Measurements from ENCODE around the gene ADH1B.
"Not testable (repeated sequence)": the region's sequence is repeated elsewhere in the genome, so short reads cannot be mapped to it uniquely, and the experiment has no call there.

Gene ADH1B

DNA sequence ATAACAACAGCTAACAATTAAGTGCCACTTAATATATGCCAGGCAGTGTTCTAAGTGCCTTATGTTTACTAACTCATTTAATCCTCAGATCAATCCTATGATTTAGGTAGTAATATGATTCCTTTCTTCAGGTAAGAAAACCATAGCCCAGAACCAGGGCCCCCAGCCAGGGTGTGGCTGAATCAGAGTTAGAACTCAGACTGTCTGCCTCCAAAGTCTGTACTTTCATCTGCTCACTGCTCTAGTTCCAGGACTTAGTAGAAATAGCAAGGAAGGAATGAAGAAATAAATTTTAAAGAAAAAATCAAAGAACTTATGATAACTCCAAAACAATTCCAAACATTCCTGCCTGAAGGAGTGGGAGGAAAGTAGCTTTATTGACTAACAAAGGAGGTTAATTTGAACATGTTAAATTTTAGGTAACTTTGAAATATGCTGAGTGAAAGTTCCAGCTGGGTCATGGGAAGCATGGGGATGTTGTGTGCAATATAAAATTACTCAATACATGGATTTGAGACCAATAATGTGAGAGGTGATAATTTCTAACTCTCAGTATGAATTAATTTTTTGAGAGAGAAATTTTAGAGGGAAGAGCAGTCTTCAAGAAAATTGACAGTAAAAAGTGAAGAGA, 40.2 kb upstream of the ADH1B start:
- CTCF ChIA-PET: interaction anchor here (0.5 kb wide), 1 partner anchor 44 kb away, joined by 3 read pairs; no protein-coding TSS in a partner anchor
- POLR2A ChIA-PET: no interaction called here
- no peak for TF ChIP-seq LEF1 (IDR thresholded peaks at IDR 0.05; ENCODE audit: borderline replicate concordance)
- TF ChIP-seq FOXA1 (IDR thresholded peaks at IDR 0.05): no peak
- no peak for TF ChIP-seq FOXM1 (IDR thresholded peaks at IDR 0.05; ENCODE audit: borderline replicate concordance)
- TF ChIP-seq ELF4 (IDR thresholded peaks at IDR 0.05): no peak
- TF ChIP-seq L3MBTL2 (conservative IDR thresholded peaks at IDR 0.05): no peak
- no peak for TF ChIP-seq ARNT (IDR thresholded peaks at IDR 0.05)
- TF ChIP-seq CTBP1 (IDR thresholded peaks at IDR 0.05; ENCODE audit: borderline replicate concordance): no peak
- TF ChIP-seq, protein P1, sequence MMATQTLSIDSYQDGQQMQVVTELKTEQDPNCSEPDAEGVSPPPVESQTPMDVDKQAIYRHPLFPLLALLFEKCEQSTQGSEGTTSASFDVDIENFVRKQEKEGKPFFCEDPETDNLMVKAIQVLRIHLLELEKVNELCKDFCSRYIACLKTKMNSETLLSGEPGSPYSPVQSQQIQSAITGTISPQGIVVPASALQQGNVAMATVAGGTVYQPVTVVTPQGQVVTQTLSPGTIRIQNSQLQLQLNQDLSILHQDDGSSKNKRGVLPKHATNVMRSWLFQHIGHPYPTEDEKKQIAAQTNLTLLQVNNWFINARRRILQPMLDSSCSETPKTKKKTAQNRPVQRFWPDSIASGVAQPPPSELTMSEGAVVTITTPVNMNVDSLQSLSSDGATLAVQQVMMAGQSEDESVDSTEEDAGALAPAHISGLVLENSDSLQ (IDR thresholded peaks at IDR 0.05): no peak
- no peak for TF ChIP-seq BHLHE40 (IDR thresholded peaks at IDR 0.05; ENCODE audit: borderline replicate concordance)
- TF ChIP-seq TARDBP (IDR thresholded peaks at IDR 0.05): no peak
- no peak for TF ChIP-seq ZNF384 (IDR thresholded peaks at IDR 0.05)
- TF ChIP-seq FOXK2 (IDR thresholded peaks at IDR 0.05): no peak
- no peak for DNase-seq (ENCODE audit: extremely low spot score)

DNA sequence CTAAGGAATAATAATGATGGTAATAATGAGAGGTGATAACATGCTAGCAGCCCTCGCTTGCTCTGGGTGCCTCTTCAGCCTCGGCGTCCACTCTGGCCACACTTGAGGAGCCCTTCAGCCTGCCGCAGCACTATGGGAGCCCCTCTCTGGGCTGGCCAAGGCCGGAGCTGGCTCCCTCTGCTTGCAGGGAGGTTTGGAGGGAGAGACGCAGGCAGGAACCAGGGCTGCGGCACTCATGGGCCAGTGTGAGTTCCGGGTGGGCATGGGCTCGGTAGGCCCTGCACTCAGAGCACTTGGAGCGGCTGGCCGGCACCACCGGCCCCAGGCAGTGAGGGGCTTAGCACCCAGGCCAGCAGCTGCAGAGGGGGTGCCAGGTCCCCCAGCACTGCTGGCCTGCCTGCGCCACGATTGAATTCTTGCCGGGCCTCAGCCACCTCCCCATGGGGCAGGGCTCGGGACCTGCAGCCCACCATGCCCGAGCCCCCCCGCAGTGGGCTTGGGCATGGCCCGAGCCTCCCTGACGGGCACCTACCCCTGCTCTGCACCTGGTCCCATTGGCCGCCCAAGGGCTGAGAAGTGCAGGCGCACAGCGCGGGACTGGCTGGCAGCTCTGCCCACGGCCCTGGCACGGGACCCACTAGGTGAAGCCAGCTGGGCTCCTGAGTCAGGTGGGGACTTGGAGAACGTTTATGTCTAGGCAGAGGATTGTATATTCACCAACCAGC, 38.4 kb upstream of the ADH1B start:
- no peak for TF ChIP-seq FOXM1 (IDR thresholded peaks at IDR 0.05; ENCODE audit: borderline replicate concordance)
- TF ChIP-seq SP1 (IDR thresholded peaks at IDR 0.05): no peak
- no peak for TF ChIP-seq FOXA1 (IDR thresholded peaks at IDR 0.05)
- no peak for TF ChIP-seq BHLHE40 (IDR thresholded peaks at IDR 0.05; ENCODE audit: borderline replicate concordance)
- TF ChIP-seq HDGF (IDR thresholded peaks at IDR 0.05; ENCODE audit: borderline replicate concordance): no peak
- ChIA-PET POLR2A (no interaction called here), CTCF (no interaction called here)
- no peak for DNase-seq (ENCODE audit: extremely low spot score)

DNA sequence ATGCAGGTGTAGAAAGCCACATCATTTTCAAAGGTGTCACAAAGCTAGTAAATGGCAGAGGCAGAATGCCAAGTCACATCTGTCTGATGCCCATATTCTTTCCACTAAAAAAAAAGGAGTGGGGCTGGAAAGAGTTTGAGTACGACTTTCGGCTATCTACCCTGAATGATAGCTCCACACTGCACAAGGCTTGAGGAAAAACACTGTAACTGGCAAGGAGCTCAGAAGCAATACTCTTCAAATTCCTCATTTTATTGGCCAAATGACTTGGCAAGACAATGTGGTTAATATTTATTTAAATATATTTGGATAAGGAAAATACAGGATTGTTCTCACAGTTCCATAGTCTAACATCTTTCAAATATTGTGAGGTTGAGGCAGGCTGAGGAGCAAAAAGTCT, 36.7 kb upstream of the ADH1B start:
- CTCF ChIA-PET: interaction anchor here (0.6 kb wide), 1 partner anchor 731 kb away, joined by 3 read pairs; no protein-coding TSS in a partner anchor
- no peak for DNase-seq (ENCODE audit: extremely low spot score)
- TF ChIP-seq, protein P1 (IDR thresholded peaks at IDR 0.05): no peak
- TF ChIP-seq FOXK2 (IDR thresholded peaks at IDR 0.05) (no peak), CTBP1 (IDR thresholded peaks at IDR 0.05; ENCODE audit: borderline replicate concordance) (no peak), TARDBP (IDR thresholded peaks at IDR 0.05) (no peak), FOXA1 (IDR thresholded peaks at IDR 0.05) (no peak), ZNF384 (IDR thresholded peaks at IDR 0.05) (no peak), HDGF (IDR thresholded peaks at IDR 0.05; ENCODE audit: borderline replicate concordance) (no peak), LEF1 (IDR thresholded peaks at IDR 0.05; ENCODE audit: borderline replicate concordance) (no peak), FOXM1 (IDR thresholded peaks at IDR 0.05; ENCODE audit: borderline replicate concordance) (no peak), ARNT (IDR thresholded peaks at IDR 0.05) (no peak), L3MBTL2 (conservative IDR thresholded peaks at IDR 0.05) (no peak), BHLHE40 (IDR thresholded peaks at IDR 0.05; ENCODE audit: borderline replicate concordance) (no peak), ELF4 (IDR thresholded peaks at IDR 0.05) (no peak)
- POLR2A ChIA-PET: no interaction called here

DNA sequence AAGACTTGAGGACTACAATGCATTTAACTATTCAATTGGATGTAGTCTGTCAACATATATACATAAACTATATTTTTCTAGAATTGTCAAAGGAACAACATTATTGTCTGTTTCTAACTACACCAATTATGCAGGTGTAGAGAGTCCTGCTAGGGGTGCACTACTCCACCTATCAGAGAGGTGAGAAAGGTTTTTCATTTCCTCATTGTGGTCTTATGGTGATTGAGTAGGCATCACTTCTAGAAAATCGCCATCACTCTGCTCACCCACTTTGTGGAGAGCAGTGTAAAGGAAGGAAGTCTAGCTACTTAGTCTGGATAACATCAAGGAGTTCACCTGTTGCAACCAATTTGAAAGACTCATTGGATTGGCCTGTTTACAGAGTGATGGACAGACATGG, 35.8 kb upstream of the ADH1B start:
- POLR2A ChIA-PET: no interaction called here
- TF ChIP-seq SUZ12 (IDR thresholded peaks at IDR 0.05): no peak
- TF ChIP-seq ZNF384 (IDR thresholded peaks at IDR 0.05): no peak
- no peak for TF ChIP-seq BHLHE40 (IDR thresholded peaks at IDR 0.05; ENCODE audit: borderline replicate concordance)
- no peak for TF ChIP-seq ELF4 (IDR thresholded peaks at IDR 0.05)
- TF ChIP-seq, protein P1 (IDR thresholded peaks at IDR 0.05): no peak
- no peak for TF ChIP-seq FOXK2 (IDR thresholded peaks at IDR 0.05)
- no peak for TF ChIP-seq SP1 (IDR thresholded peaks at IDR 0.05)
- no peak for TF ChIP-seq FOXA1 (IDR thresholded peaks at IDR 0.05)
- no peak for TF ChIP-seq FOXM1 (IDR thresholded peaks at IDR 0.05; ENCODE audit: borderline replicate concordance)
- TF ChIP-seq HDGF (IDR thresholded peaks at IDR 0.05; ENCODE audit: borderline replicate concordance): no peak
- no peak for TF ChIP-seq ARNT (IDR thresholded peaks at IDR 0.05)
- TF ChIP-seq CTBP1 (IDR thresholded peaks at IDR 0.05; ENCODE audit: borderline replicate concordance): no peak
- no peak for TF ChIP-seq TARDBP (IDR thresholded peaks at IDR 0.05)
- TF ChIP-seq NFRKB (IDR thresholded peaks at IDR 0.05): no peak

DNA sequence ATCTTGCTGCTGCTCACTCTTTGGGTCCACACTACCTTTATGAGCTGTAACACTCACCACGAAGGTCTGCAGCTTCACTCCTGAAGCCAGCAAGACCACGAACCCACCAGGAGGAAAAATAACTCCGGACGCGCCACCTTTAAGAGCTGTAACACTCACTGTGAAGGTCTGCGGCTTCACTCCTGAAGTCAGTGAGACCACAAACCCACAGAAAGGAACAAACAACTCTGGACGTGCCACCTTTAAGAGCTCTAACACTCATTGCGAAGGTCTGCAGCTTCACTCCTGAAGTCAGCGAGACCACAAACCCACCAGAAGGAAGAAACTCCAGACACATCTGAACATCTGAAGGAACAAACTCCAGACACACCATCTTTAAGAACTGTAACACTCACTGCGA, 34.9 kb upstream of the ADH1B start:
- DNase-seq (ENCODE audit: extremely low spot score); CTCF ChIA-PET; POLR2A ChIA-PET: not testable (repeated sequence)

More for the DNA sequence above, 35.8 kb upstream of the ADH1B start:
- CTCF ChIA-PET: no interaction called here
- DNase-seq (ENCODE audit: extremely low spot score): no peak

All from HEK293T (cell line).